ENCODE results near the gene EEPD1. TPM values are rescaled to one million over a fixed set of nuclear protein-coding genes. Genes with fewer than 3 reads are reported as not detected.

The EEPD1 gene
- total and polyA plus RNA-seq, 8 donors, result 14.0 to 134 (median 19.4) TPM

- no peak overlapping the region for H3K27ac ChIP-seq
- TF ChIP-seq POLR2A (IDR thresholded peaks at IDR 0.05) (no peak), CTCF (IDR thresholded peaks at IDR 0.05) (no peak), EP300 (IDR thresholded peaks at IDR 0.05) (no peak), POLR2AphosphoS5 (IDR thresholded peaks at IDR 0.05) (no peak)
- H3K36me3 ChIP-seq, result no peaks in the 10 kb centered on the region
- intact Hi-C loops (cut with DNase I; ENCODE audit: low total_unique reads), result no loop called here
- peak in 1 of 2 donors; percentile 8 for DNase-seq
- H3K4me1 ChIP-seq, result peaks cover 21 to 47% (median 36%) of the 10 kb centered on the region in 4 donors
- no peak overlapping the region for H3K4me3 ChIP-seq
- H3K9me3 ChIP-seq, result no peaks in the 10 kb centered on the region
- 97 to 99% (median 98%) methylated on average over 5 of the region's 5 CpGs for WGBS, 5 donors
- H3K27me3 ChIP-seq, result no peaks in the 10 kb centered on the region
These were observed 152.6 kb downstream of the EEPD1 start for GRCh38 chr7:36305648-36306047.

- H3K36me3 ChIP-seq, result no peaks in the 10 kb centered on the region
- 85 to 93% (median 89%) methylated on average over 5 of the region's 5 CpGs for WGBS, 5 donors
- no peaks in the 10 kb centered on the region for H3K9me3 ChIP-seq
- peaks cover 17 to 42% (median 33%) of the 10 kb centered on the region in 4 donors for H3K4me1 ChIP-seq
- H3K4me3 ChIP-seq, result no peak overlapping the region
- intact Hi-C loops (cut with DNase I; ENCODE audit: low total_unique reads), result no loop called here
- no peak for TF ChIP-seq POLR2A (IDR thresholded peaks at IDR 0.05)
- no peak for TF ChIP-seq EP300 (IDR thresholded peaks at IDR 0.05)
- no peak for TF ChIP-seq POLR2AphosphoS5 (IDR thresholded peaks at IDR 0.05)
- TF ChIP-seq CTCF (IDR thresholded peaks at IDR 0.05), result no peak
- H3K27ac ChIP-seq, result no peak overlapping the region
- DNase-seq, result peak in 1 of 2 donors; percentile 9
- H3K27me3 ChIP-seq, result no peaks in the 10 kb centered on the region
These were observed 153.2 kb downstream of the EEPD1 start for GRCh38 chr7:36306222-36306621.

GRCh38 chr7:36306722-36307121 is 153.7 kb downstream of the EEPD1 start:
- Histone ChIP-seq H3K4me3 (no peak overlapping the region), H3K9me3 (no peaks in the 10 kb centered on the region), H3K27ac (no peak overlapping the region), H3K4me1 (peaks cover 17 to 38% (median 32%) of the 10 kb centered on the region in 4 donors), H3K27me3 (no peaks in the 10 kb centered on the region), H3K36me3 (no peaks in the 10 kb centered on the region)
- intact Hi-C loops (cut with DNase I; ENCODE audit: low total_unique reads), result no loop called here
- TF ChIP-seq CTCF (IDR thresholded peaks at IDR 0.05), result no peak
- no peak for TF ChIP-seq POLR2A (IDR thresholded peaks at IDR 0.05)
- no peak for TF ChIP-seq POLR2AphosphoS5 (IDR thresholded peaks at IDR 0.05)
- TF ChIP-seq EP300 (IDR thresholded peaks at IDR 0.05), result no peak
- peak in 1 of 2 donors; percentile 15 for DNase-seq
- WGBS, 5 donors, result 79 to 93% (median 92%) methylated on average over 8 to 10 of the region's 10 CpGs

GRCh38 chr7:36308031-36308430 is 155.0 kb downstream of the EEPD1 start:
- H3K4me3 ChIP-seq, result no peak overlapping the region
- WGBS, 5 donors, result 84 to 90% (median 87%) methylated on average over 10 of the region's 10 CpGs
- intact Hi-C loops (cut with DNase I; ENCODE audit: low total_unique reads), result no loop called here
- no peak overlapping the region for H3K27ac ChIP-seq
- DNase-seq, result peak in 1 of 2 donors; percentile 9
- H3K27me3 ChIP-seq, result no peaks in the 10 kb centered on the region
- peaks cover 15 to 26% (median 19%) of the 10 kb centered on the region in 4 donors for H3K4me1 ChIP-seq
- TF ChIP-seq POLR2AphosphoS5 (IDR thresholded peaks at IDR 0.05), result no peak
- no peak for TF ChIP-seq POLR2A (IDR thresholded peaks at IDR 0.05)
- TF ChIP-seq CTCF (IDR thresholded peaks at IDR 0.05), result no peak
- no peak for TF ChIP-seq EP300 (IDR thresholded peaks at IDR 0.05)
- H3K36me3 ChIP-seq, result no peaks in the 10 kb centered on the region
- H3K9me3 ChIP-seq, result no peaks in the 10 kb centered on the region
